ENCODE measurements around the gene ZSCAN5A.
"Not testable (repeated sequence)": the region's sequence is repeated elsewhere in the genome, so short reads cannot be mapped to it uniquely, and the experiment has no call there.

Gene ZSCAN5A

GRCh38 chr19:56272161-56272798 lies 42.4 kb downstream of the ZSCAN5A start, which contains the start of gene EDDM13:
Gene EDDM13, plus strand, starts transcription at chr19:56272748. Its CDS starts 87 bp downstream, at chr19:56272835.
- no peak for DNase-seq (ENCODE audit: low read depth in 2 of 2)

DNA sequence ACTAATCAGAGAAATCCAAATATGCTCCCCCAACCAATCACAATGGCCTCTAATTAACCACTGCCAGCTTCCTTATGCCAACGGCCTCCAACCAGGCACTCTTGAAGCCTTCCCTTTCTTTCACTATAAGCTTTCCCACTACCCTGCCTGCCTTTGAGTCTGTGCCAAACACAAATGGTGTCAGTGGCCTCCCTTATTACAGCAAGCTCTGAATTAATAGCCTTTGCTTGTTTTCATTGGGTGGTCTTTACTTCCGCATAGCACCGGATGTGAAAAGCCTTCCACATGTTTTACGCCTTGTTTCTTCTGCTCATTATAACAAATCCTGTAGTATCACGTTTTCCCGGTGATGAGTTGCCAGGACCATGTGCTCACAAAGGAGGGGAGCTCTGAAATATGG lies 43.5 kb downstream of the ZSCAN5A start:
- DNase-seq (ENCODE audit: low read depth in 2 of 2): no peak

DNA sequence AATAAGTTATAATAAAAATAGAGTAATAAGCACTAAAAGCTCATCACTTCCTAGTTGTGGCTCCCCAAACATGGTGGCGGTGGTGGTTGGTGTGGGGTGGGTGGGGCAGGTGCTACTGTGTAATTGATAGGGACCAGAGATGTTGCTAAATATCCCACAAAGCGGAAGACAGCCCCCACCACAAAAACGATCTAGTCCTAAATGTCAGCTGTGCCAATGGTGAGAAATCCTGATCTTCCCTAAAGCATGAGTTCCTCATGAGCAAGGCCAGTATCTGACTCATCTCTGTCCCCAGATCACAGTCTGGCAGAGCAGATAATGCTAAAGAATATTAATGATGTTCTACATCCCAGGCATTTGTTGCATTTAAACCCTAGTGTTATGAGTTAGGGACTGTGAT lies 44.0 kb downstream of the ZSCAN5A start:
- DNase-seq (ENCODE audit: low read depth in 2 of 2): no peak

DNA sequence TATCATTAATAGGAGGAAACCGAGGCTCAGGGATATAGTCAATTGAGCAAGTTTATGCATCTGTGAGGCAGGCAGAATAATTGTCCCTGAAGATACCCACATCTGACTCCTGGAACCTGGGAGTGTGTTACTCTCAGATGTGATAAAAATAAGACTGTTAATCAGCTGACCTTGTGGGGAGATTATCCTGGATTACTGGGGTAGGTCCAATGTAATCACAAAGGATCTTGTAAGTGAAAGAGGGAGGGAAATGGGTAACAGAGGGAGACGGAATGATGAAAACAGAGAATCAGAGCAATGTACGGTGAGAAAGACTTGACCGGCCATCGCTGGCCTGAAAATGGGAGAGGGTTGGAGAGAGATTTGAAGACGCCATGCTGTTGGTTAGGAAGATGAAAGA lies 45.3 kb downstream of the ZSCAN5A start:
- DNase-seq (ENCODE audit: low read depth in 2 of 2): no peak

GRCh38 chr19:56266051-56266450 lies 48.6 kb downstream of the ZSCAN5A start:
- DNase-seq (ENCODE audit: low read depth in 2 of 2): no peak

- DNase-seq (ENCODE audit: low read depth in 2 of 2): no peak
These were observed 51.3 kb downstream of the ZSCAN5A start for GRCh38 chr19:56263319-56263718.

DNA sequence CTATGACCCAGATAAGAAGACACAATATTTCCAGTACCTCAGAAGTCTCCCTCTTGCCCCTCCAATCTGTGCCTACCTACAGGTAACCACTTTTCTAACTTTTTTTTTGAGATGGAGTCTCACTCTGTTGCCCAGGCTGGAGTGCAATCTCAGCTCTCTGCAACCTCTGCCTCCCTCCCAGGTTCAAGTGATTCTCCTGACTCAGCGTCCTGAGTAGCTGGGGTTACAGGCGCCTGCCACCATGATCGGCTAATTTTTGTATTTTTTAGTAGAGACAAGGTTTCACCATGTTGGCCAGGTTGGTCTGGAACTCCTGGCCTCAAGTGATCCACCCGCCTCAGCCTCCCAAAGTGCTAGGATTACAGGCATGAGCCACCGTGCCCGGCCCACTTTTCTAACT lies 52.7 kb downstream of the ZSCAN5A start:
- not testable (repeated sequence) for DNase-seq (ENCODE audit: low read depth in 2 of 2)

DNA sequence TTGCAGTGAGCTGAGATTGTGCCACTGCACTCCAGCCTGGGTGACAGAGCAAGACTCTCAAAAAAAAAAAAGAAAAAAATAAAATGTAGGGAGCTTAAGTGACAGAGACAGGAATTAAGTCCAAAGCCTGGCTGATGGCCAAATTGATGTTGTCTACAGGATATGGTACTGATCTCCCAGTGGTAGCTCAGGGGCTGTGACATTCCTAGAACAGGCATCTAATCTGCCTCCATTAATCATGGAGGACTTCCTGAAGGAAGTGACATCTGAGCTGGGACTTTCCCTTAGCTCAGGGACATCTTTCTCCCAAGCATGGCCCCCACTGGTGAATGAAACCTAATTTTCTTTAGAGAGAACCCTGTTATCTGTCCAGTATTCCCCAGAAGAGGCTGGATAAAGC lies 53.5 kb downstream of the ZSCAN5A start:
- DNase-seq (ENCODE audit: low read depth in 2 of 2): no peak

DNA sequence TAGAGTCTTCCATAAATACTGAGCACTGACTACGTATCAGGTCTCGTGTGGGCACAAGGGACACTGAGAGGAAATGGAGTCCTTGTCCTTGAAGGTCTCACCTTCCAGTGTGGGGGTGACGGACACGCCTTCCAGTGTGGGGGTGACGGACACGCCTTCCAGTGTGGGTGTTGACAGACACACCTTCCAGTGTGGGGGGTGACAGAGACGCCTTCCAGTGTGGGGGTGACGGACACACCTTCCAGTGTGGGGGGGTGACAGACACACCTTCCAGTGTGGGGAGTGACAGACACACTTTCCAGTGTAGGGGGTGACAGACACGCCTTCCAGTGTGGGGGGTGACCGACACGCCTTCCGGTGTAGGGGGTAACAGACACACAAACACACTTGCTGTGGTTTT lies 56.4 kb downstream of the ZSCAN5A start:
- DNase-seq (ENCODE audit: low read depth in 2 of 2): no peak

- no peak for DNase-seq (ENCODE audit: low read depth in 2 of 2)
These were observed 60.9 kb downstream of the ZSCAN5A start for GRCh38 chr19:56253737-56254136.

DNA sequence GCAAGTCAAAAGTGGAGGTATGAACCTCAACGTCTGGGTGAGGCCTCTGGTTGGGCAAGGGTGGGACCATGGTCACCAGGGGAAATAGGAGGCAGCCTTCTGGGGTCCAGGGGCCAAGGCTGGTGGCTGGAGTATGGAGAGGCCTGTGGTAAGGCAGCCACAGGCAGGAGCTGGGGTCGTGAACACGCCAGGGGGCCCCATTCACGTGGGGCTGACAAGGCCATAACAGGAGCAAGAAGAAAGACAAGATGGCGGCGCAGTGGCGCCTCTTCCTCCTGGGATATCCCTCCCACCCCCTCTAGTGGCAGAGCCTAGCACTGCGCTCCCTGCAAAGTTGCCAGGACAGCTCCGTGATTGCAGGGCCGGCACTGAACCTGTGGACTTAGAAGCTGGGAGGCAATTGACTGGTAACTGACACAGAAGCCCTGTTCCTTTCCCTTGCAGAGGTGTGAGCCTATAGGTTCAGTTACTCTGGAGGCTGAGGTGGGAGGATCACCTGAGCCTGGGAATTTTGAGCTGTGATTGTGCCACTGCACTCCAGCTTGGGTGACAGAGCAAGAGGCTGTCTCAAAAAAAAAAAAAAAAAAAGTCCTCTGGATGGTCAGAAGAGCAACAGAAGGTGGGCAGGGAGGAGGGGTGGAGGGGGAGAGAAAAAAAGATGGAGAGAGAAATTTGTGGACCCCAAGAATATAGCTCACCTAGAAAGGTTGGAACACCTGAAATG lies 61.8 kb downstream of the ZSCAN5A start:
- DNase-seq (ENCODE audit: low read depth in 2 of 2): peak; percentile 66 to 80

- DNase-seq (ENCODE audit: low read depth in 2 of 2): not testable (repeated sequence)
These were observed 65.8 kb downstream of the ZSCAN5A start for GRCh38 chr19:56248736-56249338.

DNA sequence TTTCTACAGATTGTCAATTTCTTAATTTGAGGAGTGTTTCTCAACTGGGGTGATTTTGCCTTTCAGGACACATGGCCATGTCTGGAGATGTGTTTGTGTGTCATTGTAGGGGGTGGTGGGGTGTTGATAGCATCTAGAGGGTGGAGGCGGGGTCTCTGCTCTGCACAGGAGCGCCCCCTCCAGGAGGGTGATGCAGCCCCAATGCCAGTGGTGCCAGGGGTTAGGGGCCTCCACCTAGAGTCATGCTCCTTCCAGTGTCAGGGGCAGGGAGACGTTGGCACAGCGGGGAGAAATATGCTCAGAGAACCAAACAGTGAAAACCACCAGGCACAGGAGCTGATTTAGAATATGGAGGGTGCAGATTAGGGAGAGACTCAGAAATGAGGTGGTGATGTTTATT lies 68.9 kb downstream of the ZSCAN5A start:
- not testable (repeated sequence) for DNase-seq (ENCODE audit: low read depth in 2 of 2)

DNA sequence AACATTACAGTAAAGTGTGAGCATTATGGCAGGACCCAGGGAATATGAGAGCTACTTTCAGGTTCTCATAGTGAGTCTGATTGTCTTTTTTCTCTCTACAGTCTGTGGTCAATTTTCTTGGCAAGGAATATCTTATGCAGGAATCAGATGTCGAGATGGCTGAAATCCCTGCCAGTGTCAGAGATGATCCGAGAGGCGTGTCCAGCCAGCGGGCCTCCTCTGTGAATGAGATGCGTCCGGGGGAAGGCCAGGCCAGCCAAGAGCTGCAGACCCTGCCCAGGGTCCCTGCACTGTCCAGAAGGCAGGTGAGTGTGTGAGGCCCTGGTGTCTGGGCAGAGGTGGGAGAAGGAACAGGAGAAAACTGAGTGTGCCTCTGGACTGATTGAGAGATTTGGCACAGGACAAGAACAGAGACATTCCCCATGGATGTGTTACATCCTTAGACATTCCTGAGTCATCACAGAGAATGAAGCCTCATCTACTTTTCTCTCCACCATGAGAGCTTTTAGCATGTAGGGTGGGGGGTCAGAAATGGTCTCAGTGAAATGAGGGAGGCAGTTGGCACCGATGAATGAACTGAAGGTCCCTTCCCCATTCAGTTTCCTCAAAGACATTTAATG lies 69.4 kb downstream of the ZSCAN5A start:
- DNase-seq (ENCODE audit: low read depth in 2 of 2): no peak

DNA sequence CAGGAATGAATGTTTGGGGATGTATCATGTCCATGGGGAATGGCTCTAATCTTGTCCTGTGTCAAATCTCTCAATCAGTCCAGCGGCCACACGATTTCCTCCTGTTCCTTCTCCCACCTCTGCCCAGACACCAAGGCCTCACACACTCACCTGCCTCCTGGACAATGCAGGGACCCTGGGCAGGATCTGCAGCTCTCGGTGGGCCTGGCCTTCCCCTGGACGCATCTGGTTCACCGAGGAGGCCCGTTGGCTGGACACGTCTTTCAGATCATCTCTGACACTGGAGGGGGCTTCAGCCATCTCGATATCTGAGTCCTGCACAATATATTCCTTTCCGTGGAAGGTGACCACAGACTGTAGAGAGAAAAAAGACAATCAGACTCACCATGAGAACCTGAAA lies 91.2 kb downstream of the ZSCAN5A start:
- DNase-seq (ENCODE audit: low read depth in 2 of 2): no peak

- DNase-seq (ENCODE audit: low read depth in 2 of 2): no peak
These were observed 91.7 kb downstream of the ZSCAN5A start for GRCh38 chr19:56222901-56223300.

GRCh38 chr19:56221851-56222250 lies 92.8 kb downstream of the ZSCAN5A start:
- no peak for DNase-seq (ENCODE audit: low read depth in 2 of 2)

GRCh38 chr19:56221442-56221841 lies 93.2 kb downstream of the ZSCAN5A start:
- not testable (repeated sequence) for DNase-seq (ENCODE audit: low read depth in 2 of 2)

GRCh38 chr19:56218961-56219360 lies 95.7 kb downstream of the ZSCAN5A start:
- no peak for DNase-seq (ENCODE audit: low read depth in 2 of 2)

DNA sequence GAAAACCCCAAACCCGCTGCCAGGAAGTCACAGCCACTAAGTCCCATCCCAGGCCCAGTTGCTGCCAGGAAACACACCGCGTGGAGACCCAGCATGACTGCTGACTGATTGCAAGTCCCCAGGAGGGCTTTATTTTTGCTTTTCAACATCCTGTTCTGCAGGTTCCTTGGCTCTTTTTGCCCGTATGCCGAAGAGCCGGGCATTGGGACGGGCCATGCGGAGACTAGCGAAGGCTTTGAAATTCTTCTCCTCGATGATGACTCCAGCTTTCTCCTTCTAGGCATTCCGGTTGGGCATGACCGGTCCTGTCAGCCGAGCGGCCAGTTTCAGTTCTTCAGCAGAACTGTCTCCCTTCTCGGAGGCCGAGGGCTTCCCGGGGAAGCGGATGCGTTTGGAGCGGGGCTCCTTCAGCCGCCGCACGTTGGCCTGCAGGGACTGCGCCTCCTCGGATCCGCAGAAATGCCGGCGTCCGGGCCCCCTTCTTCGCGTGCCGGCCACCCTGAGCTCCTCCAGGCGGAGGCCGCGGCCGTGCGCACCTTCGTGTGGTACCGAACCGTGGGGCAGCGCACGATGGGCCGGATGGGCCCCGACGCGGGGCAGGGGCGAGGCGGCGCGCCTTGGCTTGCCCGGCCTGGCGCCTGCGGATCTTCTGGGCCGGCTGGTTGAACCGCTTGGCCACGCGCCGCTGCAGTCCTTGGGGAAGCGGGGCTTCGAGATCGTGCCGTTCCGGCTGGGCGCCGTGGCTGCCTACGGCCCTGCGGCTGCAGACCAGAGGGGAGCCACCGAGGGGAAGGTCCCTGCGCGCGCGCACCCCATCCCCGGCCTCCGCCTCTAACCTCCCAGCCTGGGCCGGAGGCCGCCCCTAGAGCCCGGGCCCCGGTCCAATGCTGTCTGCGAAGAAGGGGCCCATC lies 97.3 kb downstream of the ZSCAN5A start:
- no peak for DNase-seq (ENCODE audit: low read depth in 2 of 2)

- DNase-seq (ENCODE audit: low read depth in 2 of 2): no peak
These were observed 102.9 kb downstream of the ZSCAN5A start for GRCh38 chr19:56211718-56212117.
